ENCODE data around the gene FBXL17.

- no peak for TF ChIP-seq POLR2A (IDR thresholded peaks at IDR 0.05)
- no peak for TF ChIP-seq POLR2AphosphoS5 (IDR thresholded peaks at IDR 0.05)
- no peak for TF ChIP-seq CTCF (IDR thresholded peaks at IDR 0.05)
Observed at GRCh38 chr5:107853696-107854095, 528.2 kb downstream of the FBXL17 start.

Data from breast epithelium (tissue), 3 donors.